SH-SY5Y (cell line): ENCODE measurements around the gene MCF2L2.

Source experiments
- GATA2 ChIP-seq: IDR thresholded peaks from 2 replicates; pipeline ENCODE4 v1.6.1; 2011; ENCODE audit warnings: mild to moderate bottlenecking, low read depth, low read length
- GATA3 ChIP-seq: IDR thresholded peaks from 2 replicates; pipeline ENCODE4 v1.6.1; 2011; ENCODE audit warnings: low read depth, mild to moderate bottlenecking, low read length, moderate library complexity

- TF ChIP-seq GATA2, result no peak
- TF ChIP-seq GATA3, result no peak
Observed at GRCh38 chr3:183259621-183260020, 168.8 kb downstream of the MCF2L2 start.
